GM18873 (cell line): ENCODE measurements around the gene HSD17B11.
"Not testable (repeated sequence)": the region's sequence is repeated elsewhere in the genome, so short reads cannot be mapped to it uniquely, and the experiment has no call there.

ENCODE experiments used
- ATAC-seq: cut with Tn5 transposase; IDR thresholded peaks from one replicate; pipeline ENCODE4 v1.9.1; 2021; ENCODE audit warnings: mild to moderate bottlenecking, moderate library complexity, moderate number of reproducible peaks; ENCODE audit not compliant: unreplicated experiment, low FRiP score

The HSD17B11 gene

GRCh38 chr4:87390891-87391575, at the start of gene HSD17B11:
TSS of gene HSD17B11 (minus strand) at chr4:87391188. CDS start at chr4:87391070, 118 bp downstream.
- peak; percentile 100 for ATAC-seq

DNA sequence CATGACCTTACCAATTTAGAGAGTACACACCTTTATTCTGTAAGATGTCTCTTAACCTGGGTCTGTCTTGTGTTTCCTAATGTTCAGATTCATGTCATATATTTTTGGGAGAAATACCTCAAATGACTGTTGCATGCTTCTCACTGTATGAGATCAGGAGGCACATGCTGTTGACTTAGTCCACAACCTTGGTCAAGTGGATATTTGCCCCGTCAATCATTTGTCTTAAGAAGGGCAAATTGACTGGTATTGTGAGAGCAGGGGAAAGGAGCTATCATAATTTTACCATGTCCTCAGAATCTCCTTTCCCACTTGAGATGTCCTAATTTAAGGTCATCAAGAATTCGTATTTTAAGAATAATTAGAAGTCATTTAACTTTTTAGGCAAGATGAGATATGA, 42.4 kb upstream of the HSD17B11 start:
- no peak for ATAC-seq

- no peak for ATAC-seq
Measured at GRCh38 chr4:87430038-87430437, 39.0 kb upstream of the HSD17B11 start.

GRCh38 chr4:87428979-87429378, 38.0 kb upstream of the HSD17B11 start:
- no peak for ATAC-seq

DNA sequence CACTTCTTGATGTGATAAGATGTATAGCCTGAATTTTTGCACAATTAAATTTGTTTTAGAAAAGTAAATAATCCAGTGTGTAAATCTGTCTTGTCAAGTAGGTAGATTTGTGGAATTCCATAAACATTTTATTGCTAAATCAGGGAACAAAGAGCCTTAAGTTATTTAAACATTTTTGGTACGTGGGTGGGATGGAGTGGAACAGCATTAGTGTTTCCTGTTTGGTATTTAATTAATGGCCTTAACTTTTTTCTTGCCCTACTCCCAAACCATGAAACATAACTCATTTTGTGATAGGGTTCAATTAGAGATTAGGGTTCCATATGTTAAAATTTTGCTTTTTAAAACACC, 36.5 kb upstream of the HSD17B11 start:
- no peak for ATAC-seq

- ATAC-seq = no peak
Measured at GRCh38 chr4:87426865-87427517, 36.0 kb upstream of the HSD17B11 start.

GRCh38 chr4:87425711-87426110, 34.7 kb upstream of the HSD17B11 start:
- ATAC-seq = no peak

DNA sequence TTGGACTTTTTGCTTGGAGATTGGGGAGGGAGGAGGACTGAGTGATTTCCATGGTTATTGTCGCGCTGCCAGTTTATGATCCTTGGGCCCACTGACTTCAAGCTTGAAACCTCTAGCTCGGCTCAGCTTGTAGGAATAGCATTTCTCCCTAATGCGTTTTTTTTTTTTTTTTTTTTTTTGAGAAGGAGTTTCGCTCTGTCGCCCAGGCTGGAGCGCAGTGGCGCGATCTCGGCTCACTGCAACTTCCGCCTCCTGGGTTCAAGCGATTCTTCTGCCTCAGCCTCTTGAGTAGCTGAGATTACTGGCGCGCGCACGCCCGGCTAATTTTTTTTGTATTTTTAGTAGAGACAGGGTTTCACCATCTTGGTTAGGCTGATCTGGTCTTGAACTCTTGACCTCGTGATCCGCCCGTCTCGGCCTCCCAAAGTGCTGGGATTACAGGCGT, 33.1 kb upstream of the HSD17B11 start:
- ATAC-seq = not testable (repeated sequence)

GRCh38 chr4:87423317-87424098, 32.5 kb upstream of the HSD17B11 start:
- no peak for ATAC-seq

GRCh38 chr4:87422104-87423052, 31.4 kb upstream of the HSD17B11 start, which contains the start of gene NUDT9:
TSS of gene NUDT9 (plus strand) at chr4:87422573. CDS start at chr4:87422906, 333 bp downstream.
- ATAC-seq = peak; percentile 73

- no peak for ATAC-seq
Measured at GRCh38 chr4:87420276-87420830, 29.4 kb upstream of the HSD17B11 start.

GRCh38 chr4:87419578-87420249, 28.7 kb upstream of the HSD17B11 start:
- no peak for ATAC-seq

DNA sequence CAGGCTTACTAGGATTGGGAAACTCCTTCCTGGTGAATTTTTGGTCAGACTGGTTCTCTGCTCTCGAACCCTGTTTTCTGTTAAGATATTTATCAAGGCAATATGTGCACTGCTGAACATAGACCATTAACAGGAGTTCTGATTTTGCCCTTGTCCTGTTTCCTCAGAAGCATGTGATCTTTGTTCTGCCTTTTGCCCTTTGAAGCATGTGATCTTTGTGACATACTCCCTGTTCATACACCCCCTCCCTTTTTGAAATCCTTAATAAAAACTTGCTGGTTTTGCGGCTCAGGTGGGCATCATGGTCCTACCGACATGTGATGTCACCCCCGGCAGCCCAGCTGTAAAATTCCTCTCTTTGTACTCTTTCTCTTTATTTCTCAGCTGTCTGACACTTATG, 27.4 kb upstream of the HSD17B11 start:
- ATAC-seq = not testable (repeated sequence)

GRCh38 chr4:87416965-87417364, 26.0 kb upstream of the HSD17B11 start:
- ATAC-seq = no peak

GRCh38 chr4:87414816-87415215, 23.8 kb upstream of the HSD17B11 start:
- ATAC-seq = no peak

- no peak for ATAC-seq
Measured at GRCh38 chr4:87410679-87411078, 19.7 kb upstream of the HSD17B11 start.

DNA sequence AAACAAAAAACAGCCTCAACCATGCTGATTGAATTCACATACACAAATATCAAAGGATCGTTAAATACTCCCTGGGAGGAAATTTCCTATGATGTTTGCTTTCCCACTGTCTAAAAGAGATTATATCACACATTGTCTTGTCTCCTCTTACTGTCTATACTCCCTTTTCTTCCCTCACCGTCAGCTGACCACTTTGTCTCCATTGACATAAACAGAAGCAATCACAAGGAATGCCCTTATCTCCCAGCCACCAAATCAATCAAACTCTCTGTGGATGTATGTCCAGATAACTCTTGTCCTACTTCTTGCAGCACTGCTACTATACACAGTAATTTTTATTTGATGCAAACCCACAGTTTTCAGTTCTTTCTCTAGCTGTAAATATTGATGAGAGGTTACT, 19.2 kb upstream of the HSD17B11 start:
- ATAC-seq = no peak

GRCh38 chr4:87409420-87409939, 18.5 kb upstream of the HSD17B11 start:
- no peak for ATAC-seq

- not testable (repeated sequence) for ATAC-seq
Measured at GRCh38 chr4:87406902-87407301, 15.9 kb upstream of the HSD17B11 start.
